ENCODE data around the gene EFHD2. TPM values are rescaled to one million over a fixed set of nuclear protein-coding genes. Genes with fewer than 3 reads are reported as not detected.
"Not testable (repeated sequence)": the region's sequence is repeated elsewhere in the genome, so short reads cannot be mapped to it uniquely, and the experiment has no call there.

The EFHD2 gene
- total RNA-seq, 1 donor from 2014 or later = 100 TPM

DNA sequence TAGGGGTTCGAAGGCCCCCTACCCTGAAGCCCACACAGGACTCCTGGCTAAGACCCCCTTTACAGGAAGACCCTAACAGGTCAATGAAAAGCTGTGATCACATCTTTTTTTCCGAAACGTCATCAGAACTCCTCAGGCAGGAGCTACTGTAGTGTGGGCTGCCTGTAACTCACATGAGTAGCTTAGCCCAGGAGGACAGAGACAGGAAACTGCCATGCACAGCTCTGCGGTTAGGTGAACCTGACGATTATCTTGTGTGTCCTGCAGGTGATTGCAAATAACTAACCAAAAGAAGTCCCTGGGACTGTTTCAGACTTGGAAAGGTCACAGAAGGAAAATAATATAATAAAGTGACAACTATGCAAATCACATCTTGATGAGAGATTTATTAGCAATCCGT lies 62.0 kb downstream of the EFHD2 start:
- H3K4me3 Mint-ChIP-seq; H3K27ac Mint-ChIP-seq; H3K9me3 Mint-ChIP-seq; DNase-seq (ENCODE audit: low spot score); intact Hi-C loops (cut with micrococcal nuclease); H3K4me1 Mint-ChIP-seq (ENCODE audit: low read depth); H3K27me3 Mint-ChIP-seq (ENCODE audit: insufficient read depth); H3K36me3 Mint-ChIP-seq (ENCODE audit: low read depth): not testable (repeated sequence)

- H3K36me3 Mint-ChIP-seq (ENCODE audit: low read depth) = no peaks in the 10 kb centered on the region
- intact Hi-C loops (cut with micrococcal nuclease) = no loop called here
- no peaks in the 10 kb centered on the region for H3K4me1 Mint-ChIP-seq (ENCODE audit: low read depth)
- no peak overlapping the region for H3K4me3 Mint-ChIP-seq
- H3K27me3 Mint-ChIP-seq (ENCODE audit: insufficient read depth) = peaks cover 2% of the 10 kb centered on the region
- H3K9me3 Mint-ChIP-seq = no peaks in the 10 kb centered on the region
- no peak overlapping the region for H3K27ac Mint-ChIP-seq
- no peak for DNase-seq (ENCODE audit: low spot score)
Observed at GRCh38 chr1:15472587-15472986, 62.9 kb downstream of the EFHD2 start.

- intact Hi-C loops (cut with micrococcal nuclease) = no loop called here
- peaks cover 3% of the 10 kb centered on the region for H3K27me3 Mint-ChIP-seq (ENCODE audit: insufficient read depth)
- DNase-seq (ENCODE audit: low spot score) = no peak
- no peak within 1 kb of the TSS for H3K4me3 Mint-ChIP-seq
- no peaks in the 10 kb centered on the region for H3K36me3 Mint-ChIP-seq (ENCODE audit: low read depth)
- no peaks in the 10 kb centered on the region for H3K4me1 Mint-ChIP-seq (ENCODE audit: low read depth)
- no peaks in the 10 kb centered on the region for H3K9me3 Mint-ChIP-seq
- no peak within 1 kb of the TSS for H3K27ac Mint-ChIP-seq
Observed at GRCh38 chr1:15475752-15476314, 66.1 kb downstream of the EFHD2 start, which contains the start of gene CELA2B. TSS of gene CELA2B (plus strand) at chr1:15476104. CDS start at chr1:15476126, 22 bp downstream.

DNA sequence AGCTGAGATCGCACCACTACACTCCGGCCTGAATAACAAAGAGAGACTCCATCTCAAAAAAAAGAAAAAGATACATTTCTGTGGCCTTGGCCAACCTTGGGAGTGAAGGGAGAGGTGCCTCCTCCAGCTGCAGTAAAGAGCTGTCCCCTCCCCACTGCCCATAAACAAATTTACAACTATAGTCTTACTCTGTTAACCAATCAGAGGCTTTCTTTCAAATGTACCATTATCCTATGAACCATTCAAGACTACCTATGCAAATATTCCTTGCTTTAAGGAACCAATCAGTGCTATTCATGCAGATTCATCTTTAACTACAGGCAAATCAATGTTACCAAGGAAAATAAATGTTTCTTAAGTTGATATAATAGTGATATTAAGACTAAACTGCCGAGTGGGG lies 67.2 kb downstream of the EFHD2 start:
- Mint-ChIP-seq H3K27ac (no peak overlapping the region), H3K4me1 (ENCODE audit: low read depth) (no peaks in the 10 kb centered on the region), H3K36me3 (ENCODE audit: low read depth) (no peaks in the 10 kb centered on the region), H3K9me3 (no peaks in the 10 kb centered on the region), H3K4me3 (no peak overlapping the region), H3K27me3 (ENCODE audit: insufficient read depth) (peaks cover 3% of the 10 kb centered on the region)
- intact Hi-C loops (cut with micrococcal nuclease) = no loop called here
- no peak for DNase-seq (ENCODE audit: low spot score)

DNA sequence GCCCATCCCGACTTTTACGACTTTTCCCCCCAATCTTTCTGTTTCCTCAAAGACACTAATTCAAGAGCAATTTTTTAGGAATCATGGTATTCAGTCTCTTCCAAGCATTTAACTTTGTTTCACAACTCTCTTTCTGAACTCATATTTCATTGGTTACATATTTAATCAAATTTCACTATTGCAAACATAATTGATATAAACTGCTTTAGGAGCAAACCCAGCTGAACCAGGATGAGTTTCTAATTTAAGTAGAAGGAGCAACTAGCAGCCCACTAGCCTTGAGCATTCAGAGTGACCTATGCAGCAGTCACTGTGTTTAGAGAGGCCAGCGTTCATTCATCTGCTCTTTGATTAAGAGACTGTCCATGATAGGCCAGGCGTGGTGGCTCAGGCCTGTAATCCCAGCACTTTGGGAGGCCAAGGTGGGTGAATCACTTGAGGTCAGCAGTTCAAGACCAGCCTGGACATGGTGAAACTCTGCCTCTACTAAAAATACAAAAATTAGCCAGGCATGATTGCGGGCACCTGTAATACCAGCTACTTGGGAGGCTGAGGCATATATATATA lies 68.0 kb downstream of the EFHD2 start:
- H3K4me3 Mint-ChIP-seq = no peak overlapping the region
- intact Hi-C loops (cut with micrococcal nuclease) = no loop called here

More for the DNA sequence above, 68.0 kb downstream of the EFHD2 start:
- peaks cover 3% of the 10 kb centered on the region for H3K27me3 Mint-ChIP-seq (ENCODE audit: insufficient read depth)
- H3K36me3 Mint-ChIP-seq (ENCODE audit: low read depth) = no peaks in the 10 kb centered on the region
- no peak for DNase-seq (ENCODE audit: low spot score)
- H3K27ac Mint-ChIP-seq = no peak overlapping the region
- H3K9me3 Mint-ChIP-seq = no peaks in the 10 kb centered on the region
- H3K4me1 Mint-ChIP-seq (ENCODE audit: low read depth) = no peaks in the 10 kb centered on the region

Other genes with a start within 250 kb of the EFHD2 start
- not detected in 2 replicates for gene FHAD1, start 162.7 kb upstream of the EFHD2 start, total RNA-seq
- gene CTRC, start 28.6 kb downstream of the EFHD2 start, total RNA-seq = 0.29 and 0.57 TPM in 2 replicates
- not detected in 2 replicates for gene CELA2A, start 46.8 kb downstream of the EFHD2 start, total RNA-seq
- not detected in 2 replicates for gene CELA2B, start 66.2 kb downstream of the EFHD2 start, total RNA-seq
- gene CASP9, start 114.3 kb downstream of the EFHD2 start, total RNA-seq = 19.5 and 21.0 TPM in 2 replicates
- 18.8 and 19.8 TPM in 2 replicates for gene DNAJC16, start 117.0 kb downstream of the EFHD2 start, total RNA-seq
- gene AGMAT, start 175.2 kb downstream of the EFHD2 start, total RNA-seq = 34.4 and 34.5 TPM in 2 replicates
- 49.9 and 51.4 TPM in 2 replicates for gene DDI2, start 207.6 kb downstream of the EFHD2 start, total RNA-seq

All from activated T-helper 1 cell treated with anti-CD3 and anti-CD28 coated beads, Interleukin-12 subunit alpha, Interleukin-12 subunit beta, Interleukin-2, Interleukin-4 antibody, amounts not matched to agents 30 ng/mL and 10 ng/mL and 1 ng/mL, durations not matched to agents 14 hours and 24 hours and 36 hours (primary cell).